Endothelial cell of umbilical vein (primary cell): ENCODE data around the gene THSD1. TPM values are rescaled to one million over a fixed set of nuclear protein-coding genes. Genes with fewer than 3 reads are reported as not detected.
A peak's percentile ranks its signal among the peaks of the same experiment; 100 is the strongest.

Experiments used
- BruUV-seq: library from RNA; stranded (reverse); fragments of 400-500 nt; replicated peaks from 2 replicates; lab custom pipeline; 2021; lab: Mats Ljungman, UMichigan
- CTCF ChIA-PET: fragments of 300-600, 350-600 bp; sonication (Branson Sonifier 250); formaldehyde crosslinking; loops from one replicate; lab custom pipeline; 2021; ENCODE audit warnings: antibody characterized with exemption, inconsistent platforms; lab: Charles Lee
- POLR2A ChIA-PET: fragments of 300-600, 350-600 bp; sonication (Branson Sonifier 250); formaldehyde crosslinking; loops from one replicate; lab custom pipeline; 2021; ENCODE audit warnings: antibody characterized with exemption, inconsistent platforms; lab: Charles Lee
- DNase-seq: peaks from one replicate; pipeline ENCODE4 v3.0.0-alpha.2; 2011; ENCODE audit warnings: low read depth, low spot score
- FAIRE-seq: peaks from 2 replicates; lab custom pipeline; 2011; peaks lifted over from hg19 to GRCh38; lab: Jason Lieb, UNC
- H2AFZ ChIP-seq: 2 replicates; pipeline ENCODE4 v1.6.0; 2012; ENCODE audit warnings: low read depth, low read length, control low read depth, inconsistent platforms
- H3K27ac ChIP-seq: 2 replicates; pipeline ENCODE4 v1.5.1; 2011; ENCODE audit warnings: low read depth, mild to moderate bottlenecking, control low read depth, low read length, moderate library complexity; ENCODE audit not compliant: insufficient read depth
- H3K27me3 ChIP-seq, 2 experiments: 2 replicates each; pipeline versions ENCODE4 v1.6.0 to v1.6.1; 2011; ENCODE audit warnings: low read length in 2 of 2, mixed read lengths in 1 of 2; ENCODE audit not compliant: control insufficient read depth in 2 of 2, insufficient read depth in 2 of 2
- H3K36me3 ChIP-seq, 2 experiments: 2 replicates in 1 of 2; 3 replicates in 1 of 2; pipeline ENCODE4 v1.5.1; 2011; ENCODE audit warnings: low read length in 2 of 2, mild to moderate bottlenecking in 1 of 2, moderate library complexity in 1 of 2; ENCODE audit not compliant: control insufficient read depth in 2 of 2, insufficient read depth in 2 of 2; ENCODE audit errors: extremely low read depth in 1 of 2
- H3K4me1 ChIP-seq: 3 replicates; pipeline ENCODE4 v1.5.1; 2011; ENCODE audit warnings: mild to moderate bottlenecking, low read length; ENCODE audit not compliant: control insufficient read depth, insufficient read depth; ENCODE audit errors: extremely low read depth
- H3K4me2 ChIP-seq: 2 replicates; pipeline ENCODE4 v1.6.1; 2011; ENCODE audit warnings: low read length, control low read depth, mixed read lengths; ENCODE audit not compliant: insufficient read depth
- H3K4me3 ChIP-seq, 3 experiments: fragments of 200-600 bp in 1 of 3; sonication (generic), shearing (Covaris generic) in 1 of 3; replicated peaks in 1 of 3; 2 replicates each; pipeline ENCODE4 v1.5.1; 2011 to 2016; ENCODE audit warnings: control low read depth in 3 of 3, low read length in 3 of 3, mild to moderate bottlenecking in 2 of 3, inconsistent platforms in 1 of 3, low read depth in 1 of 3, moderate library complexity in 1 of 3; ENCODE audit not compliant: insufficient read depth in 1 of 3
- H3K79me2 ChIP-seq: 2 replicates; pipeline ENCODE4 v1.6.0; 2012; ENCODE audit warnings: low read length, inconsistent platforms; ENCODE audit not compliant: control insufficient read depth, insufficient read depth
- H3K9ac ChIP-seq: replicated peaks from 2 replicates; pipeline ENCODE3; 2011; ENCODE audit warnings: low read length, control low read depth; ENCODE audit not compliant: insufficient read depth; ENCODE audit errors: extremely low read depth
- H3K9me1 ChIP-seq: replicated peaks from 3 replicates; pipeline ENCODE4 v1.6.0; 2011; ENCODE audit warnings: mild to moderate bottlenecking, low read length; ENCODE audit not compliant: control insufficient read depth, insufficient read depth; ENCODE audit errors: extremely low read depth
- H3K9me3 ChIP-seq: replicated peaks from 2 replicates; pipeline ENCODE4 v1.5.1; 2012; ENCODE audit warnings: low read length, inconsistent platforms; ENCODE audit not compliant: control insufficient read depth, insufficient read depth
- H4K20me1 ChIP-seq: replicated peaks from 2 replicates; pipeline ENCODE3; 2011; ENCODE audit warnings: mild to moderate bottlenecking, low read length; ENCODE audit not compliant: control insufficient read depth, insufficient read depth; ENCODE audit errors: extremely low read depth
- CTCF ChIP-seq, 2 donors: IDR thresholded peaks; 1 replicate in 1 of 2; 2 replicates in 1 of 2; pipeline ENCODE4 v1.5.1; 2011; ENCODE audit warnings: low read length in 2 of 2, mild to moderate bottlenecking in 2 of 2, moderate library complexity in 2 of 2, control low read depth in 1 of 2, inconsistent platforms in 1 of 2, low read depth in 1 of 2; ENCODE audit not compliant: insufficient read depth in 1 of 2; ENCODE audit errors: extremely low read depth in 1 of 2
- FOS ChIP-seq: IDR thresholded peaks from 2 replicates; pipeline ENCODE4 v1.6.1; 2011; ENCODE audit warnings: mild to moderate bottlenecking, low read length, moderate library complexity, borderline replicate concordance; ENCODE audit not compliant: insufficient read depth
- GATA2 ChIP-seq: IDR thresholded peaks from 2 replicates; pipeline ENCODE4 v1.7.0; 2011; ENCODE audit warnings: low read depth, mild to moderate bottlenecking, moderate library complexity, mixed read lengths, low read length; ENCODE audit not compliant: insufficient read length, insufficient read depth
- MAX ChIP-seq: IDR thresholded peaks from 2 replicates; pipeline ENCODE4 v1.6.1; 2011; ENCODE audit not compliant: insufficient read depth, insufficient read length
- MYC ChIP-seq: IDR thresholded peaks from one replicate; pipeline ENCODE4 v1.6.1; 2011; ENCODE audit warnings: mild to moderate bottlenecking, low read depth, low read length
- POLR2AphosphoS5 ChIP-seq: IDR thresholded peaks from 2 replicates; pipeline ENCODE4 v1.6.1; 2012; ENCODE audit warnings: low read depth, mild to moderate bottlenecking, control low read depth, low read length, moderate library complexity; ENCODE audit not compliant: insufficient read depth
- dilution Hi-C: fragments of 300-500 bp; cut with MboI; formaldehyde crosslinking; loops from one replicate; pipeline ENCODE4 v1.15.0; 2019; ENCODE audit warnings: low sequenced_read_pairs; ENCODE audit not compliant: extremely low pct_ligation_motif_present
- intact Hi-C: fragments of 100-400 bp; cut with micrococcal nuclease; formaldehyde crosslinking; loops from one replicate; pipeline ENCODE4 v1.10.0; 2022
- polyA plus RNA-seq, 4 experiments: library from polyadenylated mRNA; depleted of rRNA in 3 of 4; stranded (reverse) in 3 of 4; unstranded in 1 of 4; fragments of >200 nt; gene quantifications; 2 replicates each; pipeline versions ENCODE4 v1.2.1 to v1.2.3, GENCODE V29; 2011 to 2012; ENCODE audit warnings: missing spikeins in 1 of 4
- total RNA-seq: library from RNA; stranded (reverse); gene quantifications from 2 replicates; pipeline ENCODE4 v1.2.3, GENCODE V29; 2021

Gene THSD1
- total and polyA plus RNA-seq, 2 donors (not counting 3 experiments of a cell fraction or from before 2014, with no cell fraction given), result 25.4 to 27.6 TPM

- Histone ChIP-seq H3K36me3 (no peaks in the 10 kb centered on the region), H3K9me1 (no peaks in the 10 kb centered on the region), H3K27me3 (no peaks in the 10 kb centered on the region), H3K9me3 (no peaks in the 10 kb centered on the region), H3K27ac (no peak overlapping the region), H3K4me3 (no peak overlapping the region), H3K9ac (no peak overlapping the region), H4K20me1 (no peaks in the 10 kb centered on the region), H3K4me2 (no peak overlapping the region), H2AFZ (no peak overlapping the region), H3K4me1 (peaks cover 16% of the 10 kb centered on the region), H3K79me2 (no peaks in the 10 kb centered on the region)
- dilution Hi-C loops, result no loop called here
- ChIA-PET CTCF (interaction anchor here (0.8 to 2.8 kb wide), 3 partner anchors 10 to 98 kb away, joined by 3 to 20 read pairs (median 5); partner anchors contain the start of gene VPS36), POLR2A (no interaction called here)
- intact Hi-C loops, result no loop called here
- no peak for FAIRE-seq
- TF ChIP-seq CTCF (IDR thresholded peaks at IDR 0.05; ENCODE audit: extremely low read depth in 1 of 2, insufficient read depth in 1 of 2, low read depth in 1 of 2, low read length in 2 of 2) (no peak), POLR2AphosphoS5 (no peak)
- no peak for DNase-seq
- no TSS peak for BruUV-seq
These were observed 52.8 kb downstream of the THSD1 start for GRCh38 chr13:52353193-52353592.

DNA sequence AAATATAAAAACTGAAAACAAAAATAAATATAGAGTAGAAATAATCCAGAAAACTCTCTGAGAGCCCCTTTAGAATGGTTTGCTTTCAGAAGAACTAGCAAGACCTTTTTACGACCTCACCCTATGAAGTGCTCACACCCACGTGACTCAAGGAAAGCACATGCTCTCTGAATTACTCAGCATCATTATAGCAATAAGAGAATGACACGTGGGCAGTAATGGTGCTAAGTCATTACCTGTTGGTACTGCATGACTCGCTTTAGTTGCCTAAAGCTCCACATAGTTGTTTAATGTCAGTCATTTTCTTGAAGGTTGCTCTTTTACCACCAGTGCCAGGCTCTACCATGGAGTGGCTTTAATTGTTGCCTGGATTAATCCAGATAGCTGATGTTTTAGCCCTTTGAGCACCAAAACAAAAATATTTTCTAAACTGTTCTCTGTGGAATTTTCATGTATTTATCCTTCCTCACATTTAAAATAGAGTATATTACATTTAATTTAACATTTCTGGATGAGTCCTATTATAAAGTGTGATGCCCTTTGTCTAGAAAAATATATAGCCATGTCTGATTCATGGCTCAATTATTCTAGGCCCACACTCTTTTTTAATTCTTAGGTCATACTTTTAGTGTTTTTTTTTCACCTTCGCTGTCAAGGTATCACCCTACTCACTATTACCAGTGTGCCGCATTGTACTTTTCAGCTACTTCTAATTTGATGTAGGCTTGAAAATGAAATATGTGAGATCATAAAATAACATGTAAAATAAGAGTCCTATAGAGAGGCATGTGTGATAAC is 56.8 kb downstream of the THSD1 start:
- no TSS peak for BruUV-seq
- Histone ChIP-seq H3K9ac (no peak overlapping the region), H2AFZ (peak overlapping the region; percentile 56), H3K27me3 (no peaks in the 10 kb centered on the region), H3K9me3 (no peaks in the 10 kb centered on the region), H3K36me3 (no peaks in the 10 kb centered on the region), H3K4me3 (no peak overlapping the region), H3K9me1 (no peaks in the 10 kb centered on the region), H3K4me1 (peaks cover 21% of the 10 kb centered on the region), H3K27ac (no peak overlapping the region), H3K4me2 (no peak overlapping the region), H3K79me2 (no peaks in the 10 kb centered on the region), H4K20me1 (no peaks in the 10 kb centered on the region)
- DNase-seq (peak; percentile 51), FAIRE-seq (peak; percentile 76)
- TF ChIP-seq FOS, result peak; percentile 62
- peak; percentile 79 for TF ChIP-seq MAX
- TF ChIP-seq MYC, result peak; percentile 76
- TF ChIP-seq GATA2, result no peak
- CTCF ChIA-PET, result interaction anchor here (9.9 kb wide), 1 partner anchor 100 kb away, joined by 210 read pairs; the partner anchor contains the start of gene VPS36
- intact Hi-C loops (no loop called here), dilution Hi-C loops (no loop called here)
- POLR2A ChIA-PET, result interaction anchor here (1.8 kb wide), 1 partner anchor 100 kb away, joined by 4 read pairs; no protein-coding TSS in a partner anchor
